ENCODE results near the gene HIBADH.

The HIBADH gene

GRCh38 chr7:27635728-27636127 is 27.0 kb downstream of the HIBADH start:
- no peak for DNase-seq (ENCODE audit: low spot score)

- DNase-seq (ENCODE audit: low spot score), result no peak
Measured at GRCh38 chr7:27634671-27635493, 27.8 kb downstream of the HIBADH start.

GRCh38 chr7:27633062-27633461 is 29.6 kb downstream of the HIBADH start:
- no peak for DNase-seq (ENCODE audit: low spot score)

GRCh38 chr7:27631391-27631790 is 31.3 kb downstream of the HIBADH start:
- no peak for DNase-seq (ENCODE audit: low spot score)

GRCh38 chr7:27627146-27627545 is 35.5 kb downstream of the HIBADH start:
- DNase-seq (ENCODE audit: low spot score), result no peak

GRCh38 chr7:27619492-27619891 is 43.2 kb downstream of the HIBADH start:
- no peak for DNase-seq (ENCODE audit: low spot score)

GRCh38 chr7:27617651-27618381 is 44.9 kb downstream of the HIBADH start:
- no peak for DNase-seq (ENCODE audit: low spot score)

- no peak for DNase-seq (ENCODE audit: low spot score)
Measured at GRCh38 chr7:27616914-27617548, 45.7 kb downstream of the HIBADH start.

GRCh38 chr7:27616186-27616491 is 46.5 kb downstream of the HIBADH start:
- no peak for DNase-seq (ENCODE audit: low spot score)

GRCh38 chr7:27615420-27616185 is 47.1 kb downstream of the HIBADH start:
- no peak for DNase-seq (ENCODE audit: low spot score)

GRCh38 chr7:27614095-27614494 is 48.6 kb downstream of the HIBADH start:
- no peak for DNase-seq (ENCODE audit: low spot score)

- DNase-seq (ENCODE audit: low spot score), result no peak
Measured at GRCh38 chr7:27611059-27611458, 51.6 kb downstream of the HIBADH start.

- DNase-seq (ENCODE audit: low spot score), result no peak
Measured at GRCh38 chr7:27608776-27609495, 53.7 kb downstream of the HIBADH start.

GRCh38 chr7:27607210-27607606 is 55.5 kb downstream of the HIBADH start:
- no peak for DNase-seq (ENCODE audit: low spot score)

- peak; percentile 4 for DNase-seq (ENCODE audit: low spot score)
Measured at GRCh38 chr7:27606270-27607209, 56.1 kb downstream of the HIBADH start.

- no peak for DNase-seq (ENCODE audit: low spot score)
Measured at GRCh38 chr7:27605689-27606269, 56.9 kb downstream of the HIBADH start.

- no peak for DNase-seq (ENCODE audit: low spot score)
Measured at GRCh38 chr7:27605283-27605682, 57.4 kb downstream of the HIBADH start.

GRCh38 chr7:27603813-27604212 is 58.9 kb downstream of the HIBADH start:
- DNase-seq (ENCODE audit: low spot score), result no peak

- DNase-seq (ENCODE audit: low spot score), result no peak
Measured at GRCh38 chr7:27602766-27603165, 59.9 kb downstream of the HIBADH start.

GRCh38 chr7:27601217-27601616 is 61.5 kb downstream of the HIBADH start:
- DNase-seq (ENCODE audit: low spot score), result no peak
